Articular chondrocyte of knee joint (primary cell): Measurements from ENCODE around the gene NAGPA. TPM values are rescaled to one million over a fixed set of nuclear protein-coding genes. Genes with fewer than 3 reads are reported as not detected.

Source experiments
- total RNA-seq: library from RNA; depleted of rRNA; stranded (reverse); fragments of >200 nt; gene quantifications from 2 replicates; pipeline ENCODE4 v1.2.3, GENCODE V29; 2012

NAGPA gene
- total RNA-seq, result 19.5 and 21.6 TPM in 2 replicates

GRCh38 chr16:5033256-5034166, at the start of gene NAGPA:
Gene NAGPA, minus strand, starts transcription at chr16:5033935. Its CDS starts 21 bp downstream, at chr16:5033914.

GRCh38 chr16:5071681-5072333, 38.1 kb upstream of the NAGPA start, which contains the start of gene ALG1:
Gene ALG1, plus strand, starts transcription at chr16:5071843. Its CDS starts 7 bp downstream, at chr16:5071850.

GRCh38 chr16:5065813-5066212, 32.1 kb upstream of the NAGPA start, which contains the start of gene C16orf89:
Gene C16orf89, minus strand, starts transcription at chr16:5065956. Its CDS starts 48 bp downstream, at chr16:5065908.

Other genes with a start within 250 kb of the NAGPA start
- gene SEPTIN12, start 245.6 kb downstream of the NAGPA start, total RNA-seq, result not detected in 2 replicates
- not detected in 2 replicates for gene SMIM22, start 238.6 kb downstream of the NAGPA start, total RNA-seq
- 8.8 and 13.7 TPM in 2 replicates for gene ROGDI, start 231.3 kb downstream of the NAGPA start, total RNA-seq
- 44.2 and 45.2 TPM in 2 replicates for gene GLYR1, start 186.6 kb downstream of the NAGPA start, total RNA-seq
- gene UBN1, start 186.5 kb downstream of the NAGPA start, total RNA-seq, result 25.6 and 31.9 TPM in 2 replicates
- gene PPL, start 96.8 kb downstream of the NAGPA start, total RNA-seq, result 9.7 and 13.7 TPM in 2 replicates
- under 0.01 and 0.22 TPM in 2 replicates for gene SEC14L5, start 75.6 kb downstream of the NAGPA start, total RNA-seq
- 0.13 and 1.2 TPM in 2 replicates for gene C16orf89, start 32.0 kb upstream of the NAGPA start, total RNA-seq
- gene ALG1, start 37.9 kb upstream of the NAGPA start, total RNA-seq, result 32.2 and 42.2 TPM in 2 replicates
- 7.1 and 10.1 TPM in 2 replicates for gene EEF2KMT, start 63.9 kb upstream of the NAGPA start, total RNA-seq